ENCODE measurements around the gene DNTTIP2. TPM values are rescaled to one million over a fixed set of nuclear protein-coding genes. Genes with fewer than 3 reads are reported as not detected.
A peak's percentile ranks its signal among the peaks of the same experiment; 100 is the strongest.

Gene DNTTIP2
- total and polyA plus RNA-seq, 12 donors: 12.9 to 109 (median 40.2) TPM

DNA sequence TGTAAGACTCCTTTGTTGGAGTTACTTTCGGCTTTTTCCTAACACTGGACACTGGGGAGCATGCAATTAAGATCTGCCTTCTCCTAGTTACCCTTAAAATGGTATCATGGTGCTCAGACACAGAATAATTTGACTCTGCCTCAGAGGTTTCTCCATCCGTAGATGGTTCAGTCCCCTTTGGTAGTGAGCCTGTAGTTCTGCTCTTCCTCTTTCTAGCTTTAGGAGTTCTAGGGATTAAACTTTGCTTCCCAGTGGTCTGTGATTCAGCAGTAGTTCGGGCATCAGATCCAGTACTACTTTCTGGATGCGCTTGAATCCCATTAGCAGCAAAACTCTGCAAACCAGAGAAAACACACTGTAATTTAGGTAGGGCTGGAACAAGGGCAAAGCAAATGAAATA, 1.5 kb downstream of the DNTTIP2 start:
- Histone ChIP-seq H3K36me3 (replicated peaks in 1 of 2) (peaks cover 0 to 45% of the 10 kb centered on the region in 2 donors), H3K27me3 (no peaks in the 10 kb centered on the region), H3K27ac (peak overlapping the region in 1 of 5 donors; percentile 96), H3K4me3 (no peak overlapping the region), H3K9me3 (replicated peaks in 1 of 3) (no peaks in the 10 kb centered on the region), H3K4me1 (replicated peaks in 1 of 2) (peaks cover 6 to 25% of the 10 kb centered on the region in 2 donors)
- 85 to 95% (median 89%) methylated on average over 4 of the region's 4 CpGs for WGBS, 4 donors
- intact Hi-C loops (cut with DNase I): no loop called here
- no peak for TF ChIP-seq CTCF (IDR thresholded peaks at IDR 0.05)
- no peak for TF ChIP-seq POLR2A (IDR thresholded peaks at IDR 0.05)
- DNase-seq: no peak

DNA sequence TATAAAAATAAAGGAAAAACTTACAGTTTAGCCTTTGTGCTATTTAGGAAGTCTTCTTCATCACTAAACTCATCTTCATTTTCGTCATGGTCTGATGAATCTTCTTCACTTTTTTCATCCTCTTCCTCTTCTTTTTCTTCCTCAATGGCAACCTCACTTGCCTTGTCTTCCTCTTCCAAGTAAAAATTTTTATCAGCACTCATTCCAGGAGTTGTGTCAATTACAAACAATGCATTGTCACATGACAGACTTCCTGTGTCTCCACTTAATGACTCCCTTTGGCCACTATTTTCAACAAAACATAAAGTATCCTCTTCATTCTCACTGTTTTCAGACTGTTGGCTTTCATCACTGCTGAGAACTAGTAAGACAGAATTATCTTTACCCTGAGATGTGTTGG, 2.8 kb downstream of the DNTTIP2 start:
- WGBS, 4 donors: 65 to 77% (median 69%) methylated on average over 1 of the region's 1 CpG
- Histone ChIP-seq H3K36me3 (replicated peaks in 1 of 2) (peaks cover 0 to 58% of the 10 kb centered on the region in 2 donors), H3K4me3 (no peak overlapping the region), H3K27me3 (no peaks in the 10 kb centered on the region), H3K9me3 (replicated peaks in 1 of 3) (no peaks in the 10 kb centered on the region), H3K4me1 (replicated peaks in 1 of 2) (peaks cover 6 to 25% of the 10 kb centered on the region in 2 donors), H3K27ac (no peak overlapping the region)
- DNase-seq: no peak
- intact Hi-C loops (cut with DNase I): no loop called here
- TF ChIP-seq CTCF (IDR thresholded peaks at IDR 0.05) (no peak), POLR2A (IDR thresholded peaks at IDR 0.05) (no peak)

GRCh38 chr1:93874025-93874651, 4.9 kb downstream of the DNTTIP2 start:
- H3K27me3 ChIP-seq: no peaks in the 10 kb centered on the region
- peaks cover 6 to 21% of the 10 kb centered on the region in 2 donors for H3K4me1 ChIP-seq (replicated peaks in 1 of 2)
- 45 to 64% (median 60%) methylated on average over 3 of the region's 3 CpGs for WGBS, 4 donors
- no peaks in the 10 kb centered on the region for H3K9me3 ChIP-seq (replicated peaks in 1 of 3)
- peak in 2 of 7 donors; percentile 34 to 53 for DNase-seq
- TF ChIP-seq POLR2A (IDR thresholded peaks at IDR 0.05) (no peak), CTCF (IDR thresholded peaks at IDR 0.05) (peak; percentile 20 to 63 (median 49))
- H3K27ac ChIP-seq: no peak overlapping the region
- no peak overlapping the region for H3K4me3 ChIP-seq
- intact Hi-C loops (cut with DNase I): no loop called here
- peaks cover 0 to 79% of the 10 kb centered on the region in 2 donors for H3K36me3 ChIP-seq (replicated peaks in 1 of 2)

GRCh38 chr1:93871366-93871765, 7.6 kb downstream of the DNTTIP2 start:
- intact Hi-C loops (cut with DNase I): no loop called here
- Histone ChIP-seq H3K27ac (no peak overlapping the region), H3K9me3 (replicated peaks in 1 of 3) (no peaks in the 10 kb centered on the region), H3K4me3 (no peak overlapping the region), H3K36me3 (replicated peaks in 1 of 2) (peaks cover 0 to 76% of the 10 kb centered on the region in 2 donors), H3K27me3 (no peaks in the 10 kb centered on the region), H3K4me1 (replicated peaks in 1 of 2) (peaks cover 0 to 4% of the 10 kb centered on the region in 2 donors)
- TF ChIP-seq CTCF (IDR thresholded peaks at IDR 0.05) (no peak), POLR2A (IDR thresholded peaks at IDR 0.05) (no peak)
- no peak for DNase-seq
- 67 to 79% (median 68%) methylated on average over 4 of the region's 4 CpGs for WGBS, 4 donors

Data from adrenal gland (tissue), 12 donors.